Esophagus muscularis mucosa (tissue), 3 donors: Measurements from ENCODE around the gene ADAMTS17.

Experiments
- POLR2AphosphoS5 ChIP-seq, 2 donors: sonication (generic); formaldehyde crosslinking; IDR thresholded peaks; one replicate each; pipeline ENCODE4 v1.6.1; 2017; ENCODE audit warnings: antibody characterized with exemption in 2 of 2
- TF ChIP-seq, protein P1 (sequence below), 3 experiments: fragments of 200-600 bp in 2 of 3; fragments of 450-650 bp in 1 of 3; sonication (generic) in 2 of 3; IDR thresholded peaks; one replicate each; pipeline ENCODE4 v1.5.1; 2017 to 2019; ENCODE audit warnings: antibody characterized with exemption in 3 of 3, mild to moderate bottlenecking in 2 of 3, moderate library complexity in 1 of 3

DNA sequence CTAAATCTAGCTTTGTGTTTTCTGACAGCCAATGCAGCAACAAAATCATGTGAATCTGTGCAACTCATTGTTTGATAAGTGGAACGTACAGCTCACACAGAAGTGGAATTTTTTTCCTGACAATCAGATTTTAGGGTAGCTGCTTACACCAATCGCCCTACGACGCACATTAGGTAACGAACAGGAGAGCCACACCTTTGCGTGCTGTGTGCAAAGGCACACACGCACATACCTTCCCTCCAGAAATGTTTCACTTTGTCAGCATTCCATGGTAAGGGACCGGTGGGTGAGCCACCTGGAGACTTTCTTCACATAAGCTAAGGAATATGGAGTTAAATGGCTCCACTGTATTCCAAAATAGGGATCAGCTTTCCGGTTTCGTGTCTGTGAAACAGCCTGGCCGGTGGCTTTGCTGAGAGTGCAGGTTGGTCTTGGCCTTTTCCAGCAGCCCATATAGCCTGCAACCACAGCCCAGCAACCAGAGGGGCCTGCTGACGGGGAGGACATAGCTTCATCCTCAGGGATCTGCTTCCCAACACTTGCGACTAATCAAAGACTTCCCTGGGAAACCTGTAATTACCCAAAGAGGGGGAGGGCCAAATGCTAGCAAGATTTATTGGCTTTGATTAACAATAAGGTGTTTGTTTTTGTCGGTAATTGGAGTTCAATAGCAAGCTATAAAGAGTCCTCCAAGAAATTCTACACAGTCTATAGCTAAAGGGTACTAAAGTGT is 145.3 kb downstream of the ADAMTS17 start:
- TF ChIP-seq, protein P1, sequence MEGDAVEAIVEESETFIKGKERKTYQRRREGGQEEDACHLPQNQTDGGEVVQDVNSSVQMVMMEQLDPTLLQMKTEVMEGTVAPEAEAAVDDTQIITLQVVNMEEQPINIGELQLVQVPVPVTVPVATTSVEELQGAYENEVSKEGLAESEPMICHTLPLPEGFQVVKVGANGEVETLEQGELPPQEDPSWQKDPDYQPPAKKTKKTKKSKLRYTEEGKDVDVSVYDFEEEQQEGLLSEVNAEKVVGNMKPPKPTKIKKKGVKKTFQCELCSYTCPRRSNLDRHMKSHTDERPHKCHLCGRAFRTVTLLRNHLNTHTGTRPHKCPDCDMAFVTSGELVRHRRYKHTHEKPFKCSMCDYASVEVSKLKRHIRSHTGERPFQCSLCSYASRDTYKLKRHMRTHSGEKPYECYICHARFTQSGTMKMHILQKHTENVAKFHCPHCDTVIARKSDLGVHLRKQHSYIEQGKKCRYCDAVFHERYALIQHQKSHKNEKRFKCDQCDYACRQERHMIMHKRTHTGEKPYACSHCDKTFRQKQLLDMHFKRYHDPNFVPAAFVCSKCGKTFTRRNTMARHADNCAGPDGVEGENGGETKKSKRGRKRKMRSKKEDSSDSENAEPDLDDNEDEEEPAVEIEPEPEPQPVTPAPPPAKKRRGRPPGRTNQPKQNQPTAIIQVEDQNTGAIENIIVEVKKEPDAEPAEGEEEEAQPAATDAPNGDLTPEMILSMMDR (IDR thresholded peaks at IDR 0.05): no peak
- no peak for TF ChIP-seq POLR2AphosphoS5 (IDR thresholded peaks at IDR 0.05)
